GM19468 (cell line): ENCODE results near the gene KRT73.

Source experiments
- ATAC-seq: cut with Tn5 transposase; IDR thresholded peaks from one replicate; pipeline ENCODE4 v1.9.1; 2021; ENCODE audit warnings: mild to moderate bottlenecking, moderate library complexity, moderate number of reproducible peaks; ENCODE audit not compliant: unreplicated experiment; ENCODE audit errors: extremely low read depth

The KRT73 gene

DNA sequence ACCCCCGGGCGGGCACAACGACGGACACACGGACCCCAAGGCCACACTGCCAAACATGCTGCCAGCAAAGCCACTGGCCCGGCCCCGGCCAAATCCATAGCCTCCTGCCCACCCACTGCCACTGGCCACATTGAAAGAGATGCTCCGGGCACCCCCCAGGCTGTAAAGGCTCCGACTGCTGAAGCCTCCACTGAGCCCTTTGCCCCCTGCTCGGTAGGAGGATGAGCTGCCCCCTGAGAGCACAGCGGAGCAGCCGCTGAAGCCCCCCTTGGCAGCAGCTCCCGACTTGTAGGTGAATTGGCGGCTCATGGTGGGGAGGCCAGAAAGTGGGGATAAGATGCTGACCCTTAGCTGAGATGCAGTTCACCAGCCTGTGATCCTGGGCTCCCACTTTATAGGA is at the start of gene KRT73:
KRT73 (minus strand) TSS at position 344 of the 400 bp plus-strand sequence; CDS start at position 309, 35 bp downstream.
- no peak for ATAC-seq

DNA sequence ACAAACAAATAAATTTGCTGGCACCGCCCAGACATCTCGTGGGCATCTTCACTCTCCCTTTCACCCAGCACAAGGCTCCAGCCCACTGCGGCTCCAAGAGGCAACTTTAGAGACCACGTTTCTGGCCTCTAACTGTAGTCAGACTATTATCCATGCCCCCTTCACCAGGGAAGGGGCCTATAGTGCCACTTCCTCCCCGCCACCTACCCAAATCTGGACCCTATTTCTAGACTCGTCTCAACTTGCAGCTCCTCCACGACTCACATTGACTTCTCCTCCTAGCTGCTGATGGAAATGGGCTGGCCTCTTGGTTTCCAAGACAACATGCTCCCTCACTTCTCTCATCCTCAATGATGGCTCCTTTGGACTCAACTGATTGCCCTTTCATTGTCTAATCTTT is 49.6 kb upstream of the KRT73 start:
- no peak for ATAC-seq

DNA sequence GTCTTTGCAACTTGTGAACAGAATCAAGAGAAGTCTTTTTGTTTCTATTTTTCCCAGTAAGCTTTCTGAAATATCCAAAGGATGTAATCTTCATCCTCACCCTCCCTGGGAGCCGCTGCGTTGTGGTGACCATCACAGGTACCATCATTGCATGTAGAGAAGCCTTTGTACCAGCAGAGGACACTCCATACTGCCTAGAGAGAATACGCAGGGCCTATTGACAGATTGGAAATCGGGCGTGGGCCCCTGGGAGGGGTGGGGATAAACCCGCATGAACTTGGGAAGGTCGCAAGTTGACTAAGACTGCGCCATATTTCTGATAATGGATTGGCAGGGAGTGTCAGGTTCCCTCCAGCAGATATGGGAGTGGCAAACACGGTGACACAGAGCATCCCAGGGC is 49.1 kb upstream of the KRT73 start:
- ATAC-seq: no peak

DNA sequence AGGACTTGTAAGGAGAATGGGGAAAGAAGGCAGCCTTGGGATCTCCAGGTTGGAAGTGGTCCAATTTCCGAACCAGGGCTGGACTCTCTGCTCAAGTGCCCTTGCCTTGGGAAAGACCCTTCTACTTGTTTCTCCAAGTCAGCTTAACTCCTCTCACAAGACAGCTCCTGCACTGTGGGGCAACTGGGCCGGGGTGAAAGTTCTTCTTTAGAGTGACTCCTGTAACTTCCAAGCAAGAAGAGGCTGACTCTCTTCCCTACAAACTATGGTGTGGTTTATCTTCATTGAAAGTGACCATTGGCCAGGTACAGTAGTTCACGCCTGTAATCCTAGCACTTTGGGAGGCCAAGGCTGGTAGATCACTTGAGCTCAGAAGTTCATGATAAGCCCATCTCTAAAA is 48.1 kb upstream of the KRT73 start:
- no peak for ATAC-seq

DNA sequence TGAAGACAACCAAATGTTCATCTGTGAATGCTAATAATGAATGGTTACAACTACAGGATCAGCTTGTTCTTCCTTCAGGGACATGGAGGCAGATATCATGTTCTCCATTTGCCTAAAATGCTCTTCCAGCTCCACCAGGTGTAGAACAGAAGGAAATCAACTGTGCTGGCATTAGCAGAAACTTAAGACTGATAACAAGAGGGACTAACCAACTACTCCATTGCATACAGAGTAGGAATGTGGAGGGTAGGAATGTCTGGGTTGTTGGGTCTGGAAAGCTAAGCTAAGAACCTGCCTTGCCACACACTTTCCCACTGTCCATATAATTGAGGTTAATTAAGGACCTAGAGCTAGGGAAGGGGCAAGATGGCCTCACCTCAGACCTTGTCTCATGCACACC is 45.1 kb upstream of the KRT73 start:
- ATAC-seq: no peak

DNA sequence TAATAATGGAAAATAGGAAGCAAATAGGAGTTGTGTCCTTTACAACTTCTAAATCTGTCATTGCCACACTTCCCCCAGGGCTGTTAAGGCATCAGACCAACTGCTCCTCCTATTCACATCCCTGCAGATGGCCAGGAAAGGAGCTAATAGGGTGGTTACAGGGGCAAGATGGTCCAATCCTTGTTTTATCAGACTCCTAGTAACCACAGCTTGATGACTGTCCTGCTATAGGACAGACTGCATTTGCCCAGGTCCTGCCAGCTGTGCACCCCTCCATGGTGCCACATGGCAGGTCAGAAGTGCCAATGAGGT is 44.5 kb upstream of the KRT73 start:
- ATAC-seq: no peak

DNA sequence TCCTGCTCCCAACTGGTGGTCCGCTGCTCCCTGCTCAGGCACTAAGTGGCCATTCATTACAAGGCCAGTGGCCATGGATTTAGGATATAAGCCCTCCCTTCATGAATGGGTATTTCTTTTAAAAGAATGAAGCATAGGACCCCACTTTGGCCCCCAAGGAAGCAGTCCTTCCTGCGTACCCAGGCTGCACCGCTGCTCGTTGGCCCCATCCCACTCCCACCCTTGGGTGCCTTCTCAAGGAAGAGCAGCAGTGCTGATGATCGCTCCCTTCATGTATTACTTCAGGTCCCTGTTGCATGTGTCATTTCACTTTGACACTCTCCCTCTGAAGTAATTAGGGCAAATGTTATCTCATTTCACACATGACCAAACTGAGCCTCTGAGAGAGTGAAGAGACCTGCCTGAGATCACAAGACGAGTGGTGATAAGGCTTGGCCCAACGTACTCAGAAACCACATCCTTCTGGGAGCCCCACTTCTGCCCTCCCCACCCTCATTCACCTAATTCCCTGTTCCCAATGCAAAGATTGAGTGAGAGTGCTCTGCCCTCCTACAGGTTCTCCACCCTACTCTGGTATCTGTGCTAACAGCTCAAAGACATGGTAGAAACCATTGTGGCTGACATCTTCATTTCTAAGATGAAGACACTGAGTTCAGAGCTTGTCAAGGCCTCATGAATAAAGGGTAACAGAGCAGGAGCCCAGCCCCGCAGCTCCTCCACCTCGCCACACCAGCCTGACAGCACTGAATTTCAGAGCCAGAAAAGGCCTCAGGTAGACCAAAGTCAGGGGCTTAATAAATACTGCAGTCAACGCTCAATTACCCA is 43.9 kb upstream of the KRT73 start:
- ATAC-seq: no peak

DNA sequence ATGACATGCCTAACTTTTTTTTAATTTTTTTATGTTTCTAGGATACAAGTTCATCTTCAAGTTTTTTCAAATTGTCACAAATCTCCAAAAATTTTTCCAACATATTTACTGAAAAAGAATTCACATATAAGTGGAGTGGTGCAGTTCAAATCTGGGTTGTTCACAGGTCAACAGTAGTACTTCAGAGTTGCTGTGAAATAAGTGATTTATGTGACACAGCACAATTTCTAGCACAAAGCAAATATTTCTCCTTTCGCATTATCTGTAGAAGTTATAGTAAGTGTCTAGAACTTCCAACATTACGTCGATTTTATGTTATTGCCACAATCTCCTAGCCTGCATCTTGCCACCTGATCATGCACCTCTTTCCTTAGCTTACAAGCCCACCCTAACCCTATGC is 43.3 kb upstream of the KRT73 start:
- no peak for ATAC-seq

DNA sequence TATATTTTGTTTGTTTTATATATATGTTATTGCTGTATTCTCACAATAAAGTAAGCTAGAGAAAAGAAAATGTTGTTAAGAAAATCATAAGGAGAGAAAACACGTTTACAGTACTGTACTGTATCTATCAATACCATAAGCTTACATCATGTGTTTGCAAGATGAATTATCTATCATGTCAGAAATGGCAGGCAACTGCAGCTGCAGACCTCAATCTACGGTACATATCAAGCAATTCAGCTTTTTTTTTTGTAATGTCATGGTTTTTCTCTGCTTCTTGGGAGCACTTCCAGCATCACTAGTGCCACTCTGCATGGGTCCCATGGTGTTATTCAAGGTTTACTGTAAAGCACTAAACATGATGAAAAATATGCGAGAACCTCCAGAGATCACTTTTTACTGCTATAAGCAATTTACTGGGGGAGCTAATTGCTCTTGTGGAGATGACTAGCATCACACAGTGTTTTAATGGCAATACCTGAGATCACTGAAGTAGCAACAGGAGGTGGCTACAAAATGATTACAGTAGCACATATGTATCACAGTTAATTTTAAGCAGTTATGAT is 42.7 kb upstream of the KRT73 start:
- no peak for ATAC-seq

DNA sequence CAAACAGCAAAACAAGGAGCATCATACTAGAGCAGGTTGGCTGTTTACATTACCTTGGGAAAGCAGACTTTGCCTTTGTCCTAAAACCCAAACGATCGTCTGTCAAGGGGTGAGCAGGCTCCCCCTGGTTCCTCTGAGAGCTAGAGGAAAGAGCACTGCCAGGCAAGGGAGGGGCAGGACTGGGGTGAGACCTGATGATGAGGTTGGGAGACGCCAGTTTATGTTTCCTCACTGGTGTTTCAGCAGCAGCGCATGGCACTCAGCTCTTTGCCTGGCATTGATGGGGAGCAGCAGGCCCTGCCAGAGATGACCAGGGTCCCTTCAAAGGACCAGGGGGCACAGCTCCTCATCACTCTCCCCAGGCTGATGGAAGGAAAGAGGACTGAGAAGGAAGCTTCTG is 41.6 kb upstream of the KRT73 start:
- no peak for ATAC-seq

DNA sequence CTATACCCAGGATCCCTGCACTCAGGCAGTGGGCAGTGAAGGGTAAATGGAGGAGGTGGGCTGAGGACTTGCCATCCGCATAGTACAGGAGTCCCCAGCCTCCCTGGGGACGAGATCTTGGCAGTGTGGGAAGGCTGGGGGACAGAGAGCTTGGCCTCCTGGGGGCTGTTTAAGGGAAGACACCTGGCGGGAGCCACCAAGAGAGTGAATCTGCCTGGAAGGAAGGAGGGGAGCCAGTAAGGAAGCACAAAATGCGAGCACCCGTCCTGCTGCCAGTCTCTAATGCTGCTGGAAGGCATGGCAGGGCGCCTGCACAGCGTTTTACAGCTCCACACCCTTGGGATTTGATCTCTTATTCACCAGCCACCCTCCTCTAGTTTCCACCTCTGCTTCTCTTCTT is 41.0 kb upstream of the KRT73 start:
- ATAC-seq: no peak

DNA sequence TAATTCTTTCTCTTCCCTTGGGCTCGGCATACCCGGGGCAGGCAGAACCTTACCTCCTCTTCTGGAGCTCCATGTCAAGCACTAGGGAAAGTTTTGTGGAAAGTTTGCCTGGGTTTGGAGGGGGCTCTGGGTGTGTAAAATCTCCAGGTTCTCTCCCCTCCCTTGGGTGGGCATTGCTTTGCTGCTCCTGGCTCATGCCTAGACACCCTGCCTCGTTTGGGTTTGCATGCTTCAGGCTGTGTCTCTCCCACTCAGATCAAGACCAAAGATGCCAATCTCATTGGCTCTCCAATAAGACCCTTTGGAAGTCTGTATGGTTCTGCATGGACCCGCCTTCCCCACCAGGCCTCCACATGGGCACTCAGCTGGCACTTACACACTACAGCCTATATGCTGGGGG is 39.8 kb upstream of the KRT73 start:
- ATAC-seq: no peak

DNA sequence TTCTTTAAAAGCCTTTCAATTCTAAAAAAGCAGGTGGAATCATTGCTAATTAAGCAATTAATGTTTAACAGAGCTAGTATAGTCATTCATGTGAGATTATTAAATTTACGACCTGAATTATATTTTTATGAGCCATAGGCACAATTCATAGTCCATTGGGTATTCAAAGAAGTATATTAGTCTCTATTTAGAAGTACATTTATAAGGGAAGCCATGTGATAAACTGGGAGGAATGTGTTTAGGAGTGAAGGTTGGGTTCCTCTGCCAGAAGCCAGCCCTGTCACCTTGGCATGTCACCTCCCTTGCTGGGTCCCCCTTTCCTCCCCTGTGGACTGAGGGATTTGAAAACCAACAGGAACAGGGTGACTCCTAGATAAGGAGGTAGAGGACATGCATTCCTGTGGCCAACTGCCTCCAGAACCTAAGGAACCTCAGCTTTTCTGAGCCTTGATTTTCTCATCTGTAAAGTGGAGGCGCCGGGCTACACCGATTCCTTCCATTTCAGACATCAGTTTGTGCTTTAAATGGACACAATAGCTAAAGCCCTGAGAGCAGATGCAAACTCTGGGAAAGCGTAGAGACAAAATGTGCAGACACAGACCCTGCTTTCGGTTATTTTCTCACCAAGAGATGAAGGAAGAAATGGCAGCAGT is 39.0 kb upstream of the KRT73 start:
- no peak for ATAC-seq

DNA sequence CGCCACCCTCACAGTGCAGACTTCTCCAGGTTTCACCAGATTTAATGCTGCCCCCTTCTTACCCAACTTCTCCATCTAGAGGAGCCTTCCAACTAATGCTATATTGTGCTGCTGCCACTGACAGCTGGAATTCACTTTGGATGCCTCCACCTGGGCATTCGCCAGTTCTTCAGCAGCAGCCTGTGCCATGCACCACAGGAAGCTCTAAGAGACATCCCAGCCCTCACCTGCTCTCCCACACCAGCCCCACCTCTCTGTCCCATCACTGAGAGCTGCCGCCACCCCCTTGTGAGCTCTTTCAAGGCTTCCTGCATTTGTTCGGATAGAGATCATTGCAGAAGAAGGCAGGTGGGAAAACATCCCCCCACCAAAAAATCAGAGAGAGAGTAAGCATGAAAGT is 38.3 kb upstream of the KRT73 start:
- ATAC-seq: no peak

DNA sequence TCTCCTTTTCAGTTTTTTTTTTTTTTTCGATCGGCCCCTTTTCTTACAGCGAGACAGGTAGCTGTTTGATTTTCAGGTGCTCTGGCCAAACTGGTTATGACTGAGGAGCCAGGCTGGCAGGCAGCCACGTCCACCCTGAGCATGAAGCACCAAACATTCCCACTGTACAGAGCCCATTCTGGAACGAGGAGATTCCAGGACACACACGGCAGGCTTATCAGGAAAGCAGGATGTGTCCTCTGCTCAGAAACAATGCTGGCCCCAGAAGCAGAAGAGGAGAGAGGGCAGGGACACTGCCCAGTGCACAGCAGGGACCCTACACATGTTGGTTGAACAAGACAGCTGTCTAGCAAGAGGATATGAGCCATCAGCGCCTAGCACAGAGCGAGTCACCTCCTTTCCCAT is 37.4 kb upstream of the KRT73 start:
- ATAC-seq: no peak

DNA sequence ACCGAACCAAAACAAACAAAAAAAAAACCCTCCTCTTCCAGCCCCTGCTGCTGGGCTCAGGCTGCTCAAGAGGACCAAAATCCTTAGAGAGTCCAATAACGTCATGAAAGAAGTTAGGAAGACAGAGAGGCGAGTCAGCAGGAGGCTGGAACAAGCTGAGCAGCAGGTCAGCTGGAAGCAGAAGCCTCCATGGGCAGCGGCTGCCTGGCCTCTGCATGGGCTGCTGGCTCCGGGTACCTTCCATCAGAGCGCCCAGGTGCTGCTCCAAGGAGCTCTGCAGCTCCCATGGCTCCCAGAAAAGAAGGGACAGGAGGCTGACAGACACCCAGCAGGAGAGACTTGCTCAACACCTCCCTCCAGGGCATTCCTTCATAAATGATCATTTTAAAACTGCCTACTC is 36.9 kb upstream of the KRT73 start:
- ATAC-seq: no peak

DNA sequence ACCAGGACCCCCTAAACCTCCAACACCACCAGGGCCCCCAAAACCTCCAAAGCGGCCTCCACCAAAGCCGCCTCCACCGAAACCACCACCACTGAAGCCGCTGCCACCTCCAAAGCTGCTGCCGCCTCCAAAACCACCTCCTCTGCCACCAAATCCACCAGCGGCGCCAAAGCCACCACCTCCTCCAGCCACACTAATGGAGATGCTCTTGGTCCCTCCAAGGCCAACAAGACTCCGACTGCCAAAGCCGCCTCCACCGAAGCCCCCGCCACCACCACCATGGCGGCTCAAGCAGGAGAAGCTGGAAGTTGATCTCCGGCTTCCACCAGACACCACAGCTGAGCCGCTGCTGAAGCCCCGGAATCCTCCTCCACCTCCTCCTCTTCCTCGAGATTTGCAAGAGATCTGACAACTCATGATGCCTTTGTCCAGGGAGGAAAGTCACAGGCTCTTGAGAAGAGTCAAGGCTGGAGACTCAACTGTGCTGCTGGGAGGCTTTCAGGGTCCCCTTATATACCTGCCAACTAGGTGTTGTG is 33.4 kb upstream of the KRT73 start, which contains the start of gene KRT2:
KRT2 (minus strand) TSS at position 486 of the 536 bp plus-strand sequence; CDS start at position 417, 69 bp downstream.
- ATAC-seq: no peak

DNA sequence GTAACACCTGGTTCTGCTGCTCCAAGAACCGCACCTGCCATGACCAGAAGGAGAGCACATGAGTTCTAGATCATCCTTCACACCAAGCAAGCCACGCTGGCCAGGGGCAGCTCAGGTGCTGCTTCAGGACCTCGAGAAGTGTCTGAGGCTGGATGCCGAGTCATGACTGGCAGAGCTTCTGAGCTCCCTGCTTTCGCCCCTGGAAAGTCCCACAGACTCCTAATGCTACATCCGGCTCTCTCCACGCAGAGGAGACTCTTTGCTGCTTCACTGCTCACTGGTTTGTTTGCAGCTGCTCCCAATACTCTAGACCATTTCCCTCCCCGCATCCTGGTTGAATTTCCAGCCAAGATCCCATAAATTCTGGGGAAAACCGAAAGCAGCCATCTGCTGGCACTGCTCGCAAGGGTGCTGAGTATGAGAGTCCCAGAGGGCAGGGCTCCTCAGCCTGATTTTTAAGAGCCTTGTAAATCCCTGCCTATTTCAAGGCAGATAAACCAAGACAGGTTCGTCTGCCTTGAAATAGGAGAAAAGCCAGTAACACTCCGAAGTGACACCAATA is 32.2 kb upstream of the KRT73 start:
- no peak for ATAC-seq

DNA sequence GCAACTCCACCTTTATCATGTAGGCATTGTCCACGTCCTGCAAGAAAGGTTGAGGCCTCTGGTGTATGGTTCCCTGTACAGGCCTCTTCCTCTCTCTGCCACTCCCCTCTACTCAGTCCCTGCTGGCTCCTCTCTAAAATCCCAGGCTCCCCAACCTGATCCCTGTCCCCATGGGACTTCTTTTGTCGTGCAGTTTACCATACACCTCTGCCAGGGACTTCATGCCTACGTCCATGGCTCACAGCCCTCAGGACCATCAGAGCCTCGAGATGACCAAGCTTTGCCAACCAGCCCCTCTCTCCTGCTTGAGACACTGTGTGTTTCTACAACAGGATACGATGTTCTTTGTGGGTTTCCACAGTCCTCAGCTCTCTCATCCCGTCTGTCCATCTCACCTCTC is 30.7 kb upstream of the KRT73 start:
- ATAC-seq: no peak

DNA sequence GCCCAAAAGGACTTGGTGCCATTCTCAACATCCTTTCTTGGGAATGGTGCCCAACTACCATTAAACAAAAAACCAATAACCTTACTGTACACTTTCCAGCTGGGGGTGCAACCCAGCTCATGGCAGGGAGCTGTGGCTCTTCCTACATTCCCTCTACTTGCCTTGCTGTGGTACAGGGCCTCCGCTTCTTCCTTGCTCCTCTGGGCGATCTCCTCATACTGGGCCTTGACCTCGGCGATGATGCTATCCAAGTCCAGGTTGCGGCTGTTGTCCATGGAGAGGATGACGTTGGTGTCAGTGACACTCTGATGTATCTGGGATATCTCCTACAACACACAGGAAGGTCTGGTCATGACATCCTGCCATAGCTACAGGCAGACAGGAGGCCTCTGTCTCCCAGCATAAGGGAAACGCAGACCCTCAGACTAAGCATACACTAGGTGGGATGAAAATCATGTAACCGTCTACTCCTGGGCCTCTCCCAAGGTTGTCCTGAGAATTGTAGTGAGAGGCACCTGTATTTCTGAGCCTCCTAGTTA is 29.7 kb upstream of the KRT73 start:
- ATAC-seq: no peak

DNA sequence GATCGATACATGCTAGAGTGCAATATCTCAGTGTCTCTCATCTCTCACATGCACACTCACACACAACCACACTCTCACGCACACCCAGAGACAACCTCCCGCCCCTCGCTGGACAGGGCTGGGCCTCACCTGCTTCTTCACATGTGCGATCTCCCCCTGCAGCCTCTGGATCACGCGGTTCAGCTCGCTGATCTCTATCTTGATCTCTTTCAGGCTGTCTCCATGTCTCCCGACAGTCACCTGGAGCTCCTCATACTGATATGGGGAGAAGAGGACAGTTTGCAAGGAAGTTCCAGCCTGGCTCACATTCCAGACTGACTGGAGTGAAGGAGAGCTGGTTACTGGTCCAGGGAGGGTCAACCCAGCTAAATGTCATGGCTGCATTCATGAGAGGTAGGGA is 29.2 kb upstream of the KRT73 start:
- no peak for ATAC-seq
